ENCODE results near the gene E4F1.

DNA sequence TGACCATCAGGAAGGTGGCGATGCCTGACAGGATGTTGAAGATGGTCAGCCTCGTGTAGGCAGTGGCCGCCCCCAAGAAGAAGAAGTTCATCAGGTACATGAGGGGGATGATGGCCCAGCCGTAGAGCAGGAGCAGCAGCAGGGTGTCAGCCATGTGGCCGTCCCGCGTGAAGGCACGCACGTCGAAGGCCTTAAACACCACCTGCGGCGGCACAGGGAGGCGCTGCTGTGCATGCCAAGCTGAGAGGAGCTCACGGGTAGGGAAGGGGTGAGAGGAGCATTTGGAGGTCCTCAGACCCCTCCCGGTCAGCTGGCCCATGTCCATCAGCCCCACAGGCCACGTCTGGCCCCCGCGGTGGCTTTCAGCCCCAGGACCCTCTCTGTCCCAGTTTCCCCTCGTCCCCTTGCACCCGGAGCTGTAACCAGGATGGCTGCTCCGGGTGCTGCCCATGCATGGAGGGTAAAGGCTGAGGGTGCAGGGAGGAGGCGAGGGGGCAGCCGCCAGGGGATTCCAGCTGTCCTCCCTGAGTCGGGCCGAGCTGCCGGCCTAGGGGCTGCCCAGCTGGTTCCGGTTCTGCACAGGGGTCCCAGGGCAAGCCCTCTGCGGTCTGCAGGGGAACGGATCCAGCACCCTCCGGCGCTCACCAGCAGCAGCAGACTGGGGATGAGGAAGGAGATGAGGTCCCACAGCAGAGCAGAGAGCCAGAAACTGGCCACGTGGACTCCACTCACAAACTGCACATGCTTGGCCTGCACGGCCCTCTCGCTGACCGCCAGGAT, 61.6 kb downstream of the E4F1 start:
- TF ChIP-seq EZH2 (IDR thresholded peaks at IDR 0.05; ENCODE audit: insufficient read depth, poor library complexity, severe bottlenecking) (no peak), EZH2phosphoT487 (IDR thresholded peaks at IDR 0.05; ENCODE audit: insufficient read depth, low read depth) (no peak)
